ENCODE data around the gene KIF22.

Gene KIF22

DNA sequence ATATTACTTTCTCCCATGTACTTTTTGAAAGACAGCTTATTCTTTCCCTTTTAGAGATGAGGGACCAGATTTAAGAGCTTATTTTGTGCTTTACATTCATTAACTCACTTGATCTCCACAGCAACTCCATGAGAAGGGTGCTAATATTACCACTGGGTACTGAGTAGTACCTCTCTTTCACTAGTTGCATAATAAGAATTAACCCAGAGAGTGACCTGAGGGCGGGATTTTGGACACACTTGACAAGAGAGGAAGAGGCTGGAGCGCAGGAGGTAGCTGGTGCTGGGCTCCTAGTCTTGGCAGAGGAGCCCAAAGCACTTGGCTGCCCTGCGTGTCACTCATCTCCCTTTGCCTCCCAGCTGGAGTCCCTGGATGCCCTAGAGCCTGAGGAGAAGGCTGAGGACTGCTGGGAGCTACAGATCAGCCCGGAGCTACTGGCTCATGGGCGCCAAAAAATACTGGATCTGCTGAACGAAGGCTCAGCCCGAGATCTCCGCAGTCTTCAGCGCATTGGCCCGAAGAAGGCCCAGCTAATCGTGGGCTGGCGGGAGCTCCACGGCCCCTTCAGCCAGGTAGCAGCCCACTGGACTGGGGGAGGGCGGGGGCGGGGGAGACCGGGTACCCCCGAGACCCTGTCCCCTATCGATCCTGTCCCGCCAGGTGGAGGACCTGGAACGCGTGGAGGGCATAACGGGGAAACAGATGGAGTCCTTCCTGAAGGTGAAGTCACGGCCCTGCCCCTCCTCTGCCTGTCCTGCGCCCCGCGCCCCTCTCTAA lies 14.1 kb downstream of the KIF22 start:
- DNase-seq, result peak; percentile 51

GRCh38 chr16:29805232-29806098 lies 14.9 kb downstream of the KIF22 start:
- peak; percentile 99 for DNase-seq

GRCh38 chr16:29806099-29806579 lies 15.6 kb downstream of the KIF22 start, which contains the start of gene MAZ:
Gene MAZ (plus strand): TSS chr16:29806529. CDS start chr16:29806702, 173 bp downstream.
- no peak for DNase-seq

DNA sequence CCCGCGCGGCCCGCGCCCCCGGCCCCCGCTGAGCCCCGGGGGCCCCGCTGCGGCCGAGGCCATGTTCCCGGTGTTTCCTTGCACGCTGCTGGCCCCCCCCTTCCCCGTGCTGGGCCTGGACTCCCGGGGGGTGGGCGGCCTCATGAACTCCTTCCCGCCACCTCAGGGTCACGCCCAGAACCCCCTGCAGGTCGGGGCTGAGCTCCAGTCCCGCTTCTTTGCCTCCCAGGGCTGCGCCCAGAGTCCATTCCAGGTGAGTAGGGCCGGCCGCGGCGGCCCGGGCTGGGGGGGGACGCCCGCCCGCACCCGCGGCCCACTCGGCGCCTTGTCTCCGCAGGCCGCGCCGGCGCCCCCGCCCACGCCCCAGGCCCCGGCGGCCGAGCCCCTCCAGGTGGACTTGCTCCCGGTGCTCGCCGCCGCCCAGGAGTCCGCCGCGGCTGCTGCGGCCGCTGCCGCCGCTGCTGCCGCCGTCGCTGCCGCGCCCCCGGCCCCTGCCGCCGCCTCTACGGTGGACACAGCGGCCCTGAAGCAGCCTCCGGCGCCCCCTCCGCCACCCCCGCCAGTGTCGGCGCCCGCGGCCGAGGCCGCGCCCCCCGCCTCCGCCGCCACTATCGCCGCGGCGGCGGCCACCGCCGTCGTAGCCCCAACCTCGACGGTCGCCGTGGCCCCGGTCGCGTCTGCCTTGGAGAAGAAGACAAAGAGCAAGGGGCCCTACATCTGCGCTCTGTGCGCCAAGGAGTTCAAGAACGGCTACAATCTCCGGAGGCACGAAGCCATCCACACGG lies 16.3 kb downstream of the KIF22 start:
- peak; percentile 82 for DNase-seq

DNA sequence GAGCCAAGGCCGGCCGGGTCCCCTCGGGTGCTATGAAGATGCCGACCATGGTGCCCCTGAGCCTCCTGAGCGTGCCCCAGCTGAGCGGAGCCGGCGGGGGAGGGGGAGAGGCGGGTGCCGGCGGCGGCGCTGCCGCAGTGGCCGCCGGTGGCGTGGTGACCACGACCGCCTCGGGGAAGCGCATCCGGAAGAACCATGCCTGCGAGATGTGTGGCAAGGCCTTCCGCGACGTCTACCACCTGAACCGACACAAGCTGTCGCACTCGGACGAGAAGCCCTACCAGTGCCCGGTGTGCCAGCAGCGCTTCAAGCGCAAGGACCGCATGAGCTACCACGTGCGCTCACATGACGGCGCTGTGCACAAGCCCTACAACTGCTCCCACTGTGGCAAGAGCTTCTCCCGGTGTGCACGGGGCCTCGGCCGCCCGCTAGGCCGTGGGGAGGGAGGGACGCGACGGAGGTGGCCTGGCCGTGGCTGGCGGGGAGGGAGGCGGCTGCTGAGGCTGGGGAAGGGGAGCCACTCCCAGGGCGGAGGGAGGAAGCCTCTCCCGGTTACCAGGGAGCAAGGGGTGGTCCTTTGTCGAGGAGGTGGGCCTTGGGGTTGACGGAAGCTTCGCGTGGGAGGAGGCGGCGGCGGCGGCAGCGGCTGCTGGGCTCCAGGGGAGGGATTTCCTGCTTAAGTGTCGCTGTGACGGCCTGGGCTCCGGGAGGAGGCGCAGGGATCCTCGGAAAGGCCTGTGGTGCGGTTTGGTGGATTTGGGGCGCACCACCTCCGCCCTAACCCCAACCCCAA lies 17.1 kb downstream of the KIF22 start:
- DNase-seq, result peak; percentile 93

- DNase-seq, result peak; percentile 71
Measured at GRCh38 chr16:29808219-29808900, 17.8 kb downstream of the KIF22 start.

DNA sequence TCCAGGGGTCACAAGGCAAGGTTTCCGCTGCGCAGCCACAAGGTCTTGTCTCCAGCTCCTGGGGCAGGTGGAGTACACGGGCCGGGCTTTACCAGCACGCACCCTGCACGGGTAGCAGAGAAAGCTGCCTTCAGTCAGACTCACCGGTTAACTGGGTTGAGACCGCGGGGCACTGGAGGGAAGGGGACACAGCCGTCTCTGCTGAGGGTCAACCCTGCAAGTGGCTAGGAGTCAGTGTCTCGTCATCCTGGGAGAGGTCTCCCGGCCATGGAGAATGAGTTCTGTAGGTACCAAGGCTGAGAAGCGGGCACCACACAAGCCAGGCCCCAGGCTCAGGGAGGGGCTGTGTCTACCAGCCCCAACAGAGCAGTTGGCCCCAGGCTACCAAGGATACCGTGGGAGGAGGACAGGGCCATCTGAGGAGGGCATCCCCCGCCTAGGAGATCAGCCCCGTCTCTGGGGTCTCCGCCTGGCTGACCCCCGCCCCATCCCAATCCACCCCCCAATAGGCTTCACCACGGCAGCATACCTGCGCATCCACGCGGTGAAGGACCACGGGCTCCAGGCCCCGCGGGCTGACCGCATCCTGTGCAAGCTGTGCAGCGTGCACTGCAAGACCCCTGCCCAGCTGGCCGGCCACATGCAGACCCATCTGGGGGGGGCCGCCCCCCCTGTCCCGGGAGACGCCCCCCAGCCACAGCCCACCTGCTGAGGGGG lies 18.6 kb downstream of the KIF22 start:
- no peak for DNase-seq

DNA sequence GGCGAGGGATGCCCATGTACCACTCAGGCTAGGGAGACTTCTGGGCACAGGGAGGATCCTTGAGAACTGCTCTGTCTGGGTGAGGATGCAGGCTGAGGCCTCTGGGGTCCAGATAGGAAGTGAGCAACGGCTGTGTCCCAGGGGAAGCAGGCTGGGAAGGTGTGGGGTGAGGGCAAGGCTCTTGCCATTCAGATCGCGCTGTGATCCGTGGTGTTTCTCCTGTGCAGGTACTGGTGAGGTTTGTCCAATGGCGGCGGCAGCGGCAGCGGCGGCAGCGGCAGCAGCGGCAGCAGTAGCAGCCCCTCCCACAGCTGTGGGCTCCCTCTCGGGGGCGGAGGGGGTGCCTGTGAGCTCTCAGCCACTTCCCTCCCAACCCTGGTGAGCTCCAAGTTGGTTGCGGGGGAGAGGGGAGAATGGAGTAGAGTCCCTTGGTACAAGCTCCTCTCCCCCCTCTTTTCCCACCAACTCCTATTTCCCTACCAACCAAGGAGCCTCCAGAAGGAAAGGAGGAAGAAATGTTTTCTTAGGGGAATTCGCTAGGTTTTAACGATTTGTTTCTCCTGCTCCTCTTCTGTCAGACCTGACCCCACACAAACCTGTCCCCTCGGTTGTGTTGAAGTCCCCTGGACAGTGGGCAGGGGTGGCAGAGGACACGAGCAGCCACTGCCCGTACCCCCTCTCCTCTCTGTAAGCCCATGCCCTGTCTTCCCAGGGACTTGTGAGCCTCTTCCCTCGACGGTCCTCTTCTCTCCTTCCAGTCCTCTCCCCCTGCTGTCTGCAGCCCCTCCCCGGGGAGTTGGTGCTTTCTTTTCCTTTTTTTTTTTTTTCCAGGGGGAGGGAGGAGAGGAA lies 19.5 kb downstream of the KIF22 start:
- no peak for DNase-seq

DNA sequence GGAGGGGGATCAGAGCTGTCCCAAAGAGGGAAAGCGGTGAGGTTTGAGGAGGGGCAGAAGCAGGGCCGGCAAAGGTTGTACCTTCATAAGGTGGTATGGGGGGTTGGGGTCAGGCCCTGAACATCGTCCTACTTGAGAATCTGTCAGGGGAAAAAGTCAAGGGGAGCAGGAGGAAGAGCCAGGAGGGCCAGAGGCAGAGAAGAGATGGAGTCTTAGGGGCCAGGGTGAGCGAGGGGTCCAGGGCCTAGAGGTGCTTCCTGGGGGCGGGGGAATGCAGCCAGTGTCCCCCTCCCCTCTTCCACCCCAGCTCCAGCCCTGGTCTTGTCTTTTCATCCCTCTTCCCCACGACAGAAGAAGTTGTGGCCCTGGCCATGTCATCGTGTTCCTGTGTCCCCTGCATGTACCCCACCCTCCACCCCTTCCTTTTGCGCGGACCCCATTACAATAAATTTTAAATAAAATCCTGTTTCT lies 20.2 kb downstream of the KIF22 start:
- no peak for DNase-seq

GRCh38 chr16:29811170-29811895 lies 20.8 kb downstream of the KIF22 start:
- DNase-seq, result peak; percentile 96

DNA sequence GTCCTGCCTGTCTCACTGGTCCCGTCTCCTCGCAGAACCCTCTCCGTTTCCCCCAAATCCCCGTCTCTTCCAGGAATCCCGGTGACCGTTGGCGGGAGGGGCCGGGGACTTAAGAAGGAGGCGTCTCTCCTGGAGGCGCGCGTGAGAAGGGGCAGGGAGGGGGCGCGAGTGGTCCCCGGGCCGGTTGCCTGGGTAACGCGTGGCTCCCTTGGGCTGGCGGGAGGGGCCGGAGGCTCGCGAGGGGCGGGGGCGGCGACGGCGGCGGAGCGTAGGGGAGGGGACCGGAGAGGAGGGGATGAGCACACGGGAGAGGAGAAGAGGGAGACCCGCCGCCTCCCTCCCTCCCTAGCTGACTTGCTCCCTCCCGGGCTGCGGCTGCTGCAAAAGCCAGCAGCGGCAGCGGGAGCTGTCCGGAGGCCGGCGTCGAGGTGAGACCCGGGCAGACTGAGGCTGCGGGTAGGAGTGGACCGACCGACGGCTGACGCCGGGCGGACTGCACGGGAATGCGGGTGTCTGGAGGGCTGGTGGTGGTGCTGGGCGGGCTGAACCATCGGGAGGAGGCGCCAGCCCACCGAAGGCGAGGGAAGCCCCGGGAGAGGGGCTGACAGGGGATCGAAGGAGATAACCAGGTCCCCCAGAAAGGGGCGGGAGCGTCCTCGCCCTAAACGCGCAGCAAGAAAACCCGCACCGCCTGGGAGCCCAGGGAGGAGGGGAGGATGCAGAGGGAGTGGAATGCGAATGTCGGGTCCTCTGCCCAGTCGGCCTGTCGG lies 21.5 kb downstream of the KIF22 start, which contains the start of gene PRRT2:
Gene PRRT2 (plus strand): TSS at position 298 of the 770 bp plus-strand sequence. CDS start 862 bp downstream, outside the sequence.
- DNase-seq, result peak; percentile 63

DNA sequence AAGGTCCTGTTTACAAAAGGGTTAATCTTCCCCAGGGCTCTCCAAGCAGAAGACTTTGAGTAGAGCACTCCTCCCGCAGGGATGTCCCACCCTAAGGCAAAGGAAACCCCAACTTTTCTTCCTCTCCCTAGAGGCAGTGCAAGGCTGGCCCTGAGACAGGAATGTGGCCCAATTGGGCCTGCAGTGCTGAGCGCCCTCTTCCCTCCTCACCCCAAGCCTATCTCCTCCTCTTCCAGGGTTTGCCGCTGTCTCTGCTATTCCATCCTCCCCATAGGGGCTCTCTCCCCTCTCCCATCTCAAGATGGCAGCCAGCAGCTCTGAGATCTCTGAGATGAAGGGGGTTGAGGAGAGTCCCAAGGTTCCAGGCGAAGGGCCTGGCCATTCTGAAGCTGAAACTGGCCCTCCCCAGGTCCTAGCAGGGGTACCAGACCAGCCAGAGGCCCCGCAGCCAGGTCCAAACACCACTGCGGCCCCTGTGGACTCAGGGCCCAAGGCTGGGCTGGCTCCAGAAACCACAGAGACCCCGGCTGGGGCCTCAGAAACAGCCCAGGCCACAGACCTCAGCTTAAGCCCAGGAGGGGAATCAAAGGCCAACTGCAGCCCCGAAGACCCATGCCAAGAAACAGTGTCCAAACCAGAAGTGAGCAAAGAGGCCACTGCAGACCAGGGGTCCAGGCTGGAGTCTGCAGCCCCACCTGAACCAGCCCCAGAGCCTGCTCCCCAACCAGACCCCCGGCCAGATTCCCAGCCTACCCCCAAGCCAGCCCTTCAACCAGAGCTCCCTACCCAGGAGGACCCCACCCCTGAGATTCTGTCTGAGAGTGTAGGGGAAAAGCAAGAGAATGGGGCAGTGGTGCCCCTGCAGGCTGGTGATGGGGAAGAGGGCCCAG lies 22.4 kb downstream of the KIF22 start:
- no peak for DNase-seq

DNA sequence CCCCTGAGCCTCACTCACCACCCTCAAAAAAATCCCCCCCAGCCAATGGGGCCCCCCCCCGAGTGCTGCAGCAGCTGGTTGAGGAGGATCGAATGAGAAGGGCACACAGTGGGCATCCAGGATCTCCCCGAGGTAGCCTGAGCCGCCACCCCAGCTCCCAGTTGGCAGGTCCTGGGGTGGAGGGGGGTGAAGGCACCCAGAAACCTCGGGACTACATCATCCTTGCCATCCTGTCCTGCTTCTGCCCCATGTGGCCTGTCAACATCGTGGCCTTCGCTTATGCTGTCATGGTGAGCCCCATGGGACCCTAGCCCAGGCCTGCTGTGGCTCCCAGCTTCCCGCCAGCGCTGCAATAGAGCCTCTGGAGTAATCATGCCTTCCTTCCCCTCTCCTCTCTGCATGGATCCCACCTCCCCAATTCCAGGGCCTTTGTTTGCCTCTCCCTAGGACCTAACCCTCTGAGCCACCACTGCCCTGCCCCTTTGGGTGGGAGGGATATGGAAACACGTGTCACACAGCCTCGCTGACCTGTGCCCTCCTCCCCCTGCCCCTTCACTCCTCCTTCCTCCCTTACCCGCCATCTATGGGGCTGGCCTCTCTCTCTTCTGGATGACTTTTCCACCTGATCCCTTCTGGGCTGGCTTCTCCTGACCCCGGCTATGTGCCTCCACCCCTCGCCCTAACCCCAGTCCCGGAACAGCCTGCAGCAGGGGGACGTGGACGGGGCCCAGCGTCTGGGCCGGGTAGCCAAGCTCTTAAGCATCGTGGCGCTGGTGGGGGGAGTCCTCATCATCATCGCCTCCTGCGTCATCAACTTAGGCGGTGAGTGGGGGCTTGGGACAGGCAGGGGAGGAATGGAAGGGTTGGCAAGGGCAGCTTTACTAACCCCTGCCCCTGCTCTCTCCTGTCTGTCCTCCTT lies 23.4 kb downstream of the KIF22 start:
- no peak for DNase-seq

- DNase-seq, result no peak
Measured at GRCh38 chr16:29814592-29814991, 24.0 kb downstream of the KIF22 start.

- DNase-seq, result peak; percentile 66
Measured at GRCh38 chr16:29815032-29815721, 24.6 kb downstream of the KIF22 start.

Data from RPMI8226 (cell line).